KMS-11 (cell line): ENCODE data around the gene XDH.

Experiments used
- H2AFZ ChIP-seq: fragments of 200-600 bp; sonication (generic); 2 replicates; pipeline ENCODE4 v1.6.1; 2016; ENCODE audit warnings: antibody characterized with exemption, mixed run types, low read depth
- H3K27ac ChIP-seq: fragments of 200-600 bp; sonication (generic); 2 replicates; pipeline ENCODE4 v1.6.1; 2016; ENCODE audit warnings: mild to moderate bottlenecking, mixed run types
- H3K27me3 ChIP-seq: fragments of 200-600 bp; sonication (generic); 2 replicates; pipeline ENCODE4 v1.6.1; 2017; ENCODE audit warnings: mild to moderate bottlenecking, low read depth, mixed run types, moderate library complexity; ENCODE audit not compliant: insufficient read depth
- H3K36me3 ChIP-seq: fragments of 200-600 bp; sonication (generic); 2 replicates; pipeline ENCODE4 v1.6.1; 2017; ENCODE audit warnings: mild to moderate bottlenecking, mixed run types; ENCODE audit not compliant: insufficient read depth
- H3K4me1 ChIP-seq: fragments of 200-600 bp; sonication (generic); 2 replicates; pipeline ENCODE4 v1.6.1; 2016; ENCODE audit warnings: mild to moderate bottlenecking, low read depth, mixed run types; ENCODE audit not compliant: poor library complexity, severe bottlenecking
- H3K4me2 ChIP-seq: fragments of 200-600 bp; sonication (generic); 2 replicates; pipeline ENCODE4 v1.7.0; 2016; ENCODE audit warnings: mild to moderate bottlenecking, mixed run types
- H3K4me3 ChIP-seq: fragments of 200-600 bp; sonication (generic); IDR thresholded peaks from 2 replicates; pipeline ENCODE4 v1.6.1; 2017; ENCODE audit warnings: low read depth, low read length, mixed read lengths; ENCODE audit not compliant: insufficient read depth
- H3K79me2 ChIP-seq: fragments of 200-600 bp; sonication (generic); 2 replicates; pipeline ENCODE4 v1.6.1; 2016; ENCODE audit warnings: low read depth, mixed run types; ENCODE audit not compliant: insufficient read depth
- H3K9ac ChIP-seq: fragments of 200-600 bp; sonication (generic); 2 replicates; pipeline ENCODE4 v1.6.1; 2016; ENCODE audit warnings: mild to moderate bottlenecking, mixed run types
- H4K20me1 ChIP-seq: fragments of 200-600 bp; sonication (generic); 2 replicates; pipeline ENCODE4 v1.6.1; 2016; ENCODE audit warnings: mild to moderate bottlenecking, mixed run types; ENCODE audit not compliant: insufficient read depth
- TF ChIP-seq, protein P1 (sequence below): fragments of 200-600 bp; sonication (generic); conservative IDR thresholded peaks from 2 replicates; pipeline ENCODE4 v1.6.1; 2017; ENCODE audit warnings: low read depth, mild to moderate bottlenecking, antibody characterized with exemption, low read length, moderate library complexity, mixed read lengths

Gene XDH

DNA sequence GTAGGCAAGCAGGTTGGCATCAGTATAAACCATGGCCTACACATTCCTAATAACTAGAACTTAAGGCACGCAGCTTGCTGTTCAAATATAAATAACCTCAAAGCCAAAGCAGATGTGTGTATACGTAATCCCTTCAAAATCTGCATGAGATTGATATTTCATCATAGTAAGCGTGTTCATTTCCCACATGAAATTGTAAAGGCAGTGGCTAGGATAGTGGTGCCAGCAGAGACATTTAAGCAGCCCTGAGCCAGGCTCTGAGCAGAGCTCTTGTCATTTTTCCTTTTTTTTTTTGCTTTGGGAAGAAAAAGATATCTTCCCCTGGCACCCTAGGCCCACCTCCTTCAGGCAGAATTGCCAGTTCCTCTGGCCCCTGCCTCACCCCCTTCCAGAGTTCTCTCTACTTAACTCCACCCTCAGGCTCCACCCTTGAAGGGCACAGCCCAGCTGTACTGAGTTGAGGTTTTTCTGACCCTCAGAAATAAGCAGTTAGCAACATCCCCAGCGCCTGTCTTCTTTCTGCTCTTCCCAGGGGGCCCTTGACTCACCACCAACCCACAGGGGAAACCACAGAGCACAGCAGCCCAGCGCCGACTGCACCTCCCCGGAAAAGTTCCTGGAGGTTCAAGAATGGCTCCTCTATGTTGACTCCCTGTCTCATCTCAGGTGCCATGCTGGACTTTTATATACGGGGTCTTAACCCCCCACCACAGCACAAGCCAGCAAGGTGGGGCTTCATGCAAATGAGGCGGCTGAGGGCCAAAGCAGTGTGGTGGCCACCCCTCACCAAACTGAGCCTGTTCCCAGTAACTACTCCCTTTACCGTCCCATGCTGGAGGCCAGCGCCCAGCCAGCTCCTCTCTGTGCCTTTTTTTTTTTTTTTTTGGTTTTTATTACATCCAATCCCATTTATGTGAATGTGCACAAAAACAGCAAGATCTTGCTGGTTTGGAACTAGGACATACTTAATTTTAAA is 95.9 kb downstream of the XDH start:
- H3K27ac ChIP-seq = peak overlapping the region; percentile 63
- TF ChIP-seq, protein P1, sequence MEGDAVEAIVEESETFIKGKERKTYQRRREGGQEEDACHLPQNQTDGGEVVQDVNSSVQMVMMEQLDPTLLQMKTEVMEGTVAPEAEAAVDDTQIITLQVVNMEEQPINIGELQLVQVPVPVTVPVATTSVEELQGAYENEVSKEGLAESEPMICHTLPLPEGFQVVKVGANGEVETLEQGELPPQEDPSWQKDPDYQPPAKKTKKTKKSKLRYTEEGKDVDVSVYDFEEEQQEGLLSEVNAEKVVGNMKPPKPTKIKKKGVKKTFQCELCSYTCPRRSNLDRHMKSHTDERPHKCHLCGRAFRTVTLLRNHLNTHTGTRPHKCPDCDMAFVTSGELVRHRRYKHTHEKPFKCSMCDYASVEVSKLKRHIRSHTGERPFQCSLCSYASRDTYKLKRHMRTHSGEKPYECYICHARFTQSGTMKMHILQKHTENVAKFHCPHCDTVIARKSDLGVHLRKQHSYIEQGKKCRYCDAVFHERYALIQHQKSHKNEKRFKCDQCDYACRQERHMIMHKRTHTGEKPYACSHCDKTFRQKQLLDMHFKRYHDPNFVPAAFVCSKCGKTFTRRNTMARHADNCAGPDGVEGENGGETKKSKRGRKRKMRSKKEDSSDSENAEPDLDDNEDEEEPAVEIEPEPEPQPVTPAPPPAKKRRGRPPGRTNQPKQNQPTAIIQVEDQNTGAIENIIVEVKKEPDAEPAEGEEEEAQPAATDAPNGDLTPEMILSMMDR = no peak
- peak overlapping the region; percentile 39; the same call in 1 of the 2 replicates for H2AFZ ChIP-seq
- no peaks in the 10 kb centered on the region for H3K79me2 ChIP-seq
- H3K4me3 ChIP-seq = no peak overlapping the region
- no peaks in the 10 kb centered on the region for H4K20me1 ChIP-seq
- no peaks in the 10 kb centered on the region for H3K27me3 ChIP-seq
- H3K4me2 ChIP-seq = peak overlapping the region; percentile 68
- no peak overlapping the region; the same call in 1 of the 2 replicates for H3K9ac ChIP-seq
- no peaks in the 10 kb centered on the region for H3K36me3 ChIP-seq
- peaks cover 62% of the 10 kb centered on the region for H3K4me1 ChIP-seq

DNA sequence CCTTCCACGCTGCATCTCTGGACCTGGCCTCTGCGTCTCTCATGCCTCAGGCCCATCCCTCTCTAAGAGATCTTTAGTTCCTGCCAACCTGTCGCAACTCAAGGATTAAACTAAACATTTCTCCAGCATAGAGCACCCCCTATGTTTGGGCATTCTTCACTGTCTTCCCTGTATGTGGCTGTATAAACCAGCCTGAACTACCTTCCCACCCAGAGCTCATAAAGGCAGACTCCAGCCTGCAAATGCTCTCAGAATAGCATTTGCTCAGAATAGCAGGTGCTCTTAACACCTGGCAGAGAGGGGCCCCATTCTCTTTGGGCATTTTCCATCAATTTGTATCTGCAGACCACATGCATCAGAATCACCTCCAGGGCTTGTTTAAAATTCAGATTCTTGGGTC is 97.1 kb downstream of the XDH start:
- H3K27ac ChIP-seq = peak overlapping the region; percentile 63; the same call in 1 of the 2 replicates
- TF ChIP-seq, protein P1 = no peak
- H2AFZ ChIP-seq = no peak overlapping the region; the same call in 1 of the 2 replicates
- no peak overlapping the region for H3K4me3 ChIP-seq
- H3K9ac ChIP-seq = no peak overlapping the region
- H3K27me3 ChIP-seq = no peaks in the 10 kb centered on the region
- peak overlapping the region; percentile 68 for H3K4me2 ChIP-seq
- peaks cover 50% of the 10 kb centered on the region for H3K4me1 ChIP-seq
- H3K36me3 ChIP-seq = no peaks in the 10 kb centered on the region
- no peaks in the 10 kb centered on the region for H4K20me1 ChIP-seq
- no peaks in the 10 kb centered on the region for H3K79me2 ChIP-seq

DNA sequence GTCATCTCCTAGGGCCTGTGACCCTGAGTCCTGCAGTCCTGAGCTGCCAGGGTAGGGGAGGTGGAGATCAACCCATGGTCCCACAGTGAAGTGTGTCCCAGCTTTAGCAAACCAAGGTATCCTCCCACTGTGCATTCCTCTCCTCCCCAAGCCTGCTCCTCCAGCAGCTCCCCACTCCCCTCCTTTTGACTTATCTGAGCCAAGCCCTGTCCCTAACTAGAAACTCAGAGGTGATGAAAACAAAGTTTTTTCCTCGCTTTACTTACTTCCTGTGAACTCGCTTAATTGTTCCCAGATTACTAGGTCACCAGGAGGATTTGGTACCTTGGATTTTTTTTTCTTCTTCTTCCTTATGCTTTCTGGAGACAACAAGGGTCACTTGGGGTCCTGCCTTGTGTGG is 99.8 kb downstream of the XDH start:
- no peak overlapping the region for H3K9ac ChIP-seq
- TF ChIP-seq, protein P1 = no peak
- H3K27ac ChIP-seq = no peak overlapping the region
- H3K36me3 ChIP-seq = no peaks in the 10 kb centered on the region
- H3K4me2 ChIP-seq = no peak overlapping the region
- H3K4me1 ChIP-seq = peaks cover 33% of the 10 kb centered on the region
- H3K27me3 ChIP-seq = no peaks in the 10 kb centered on the region
- H4K20me1 ChIP-seq = no peaks in the 10 kb centered on the region
- H2AFZ ChIP-seq = no peak overlapping the region
- H3K79me2 ChIP-seq = no peaks in the 10 kb centered on the region
- H3K4me3 ChIP-seq = no peak overlapping the region

DNA sequence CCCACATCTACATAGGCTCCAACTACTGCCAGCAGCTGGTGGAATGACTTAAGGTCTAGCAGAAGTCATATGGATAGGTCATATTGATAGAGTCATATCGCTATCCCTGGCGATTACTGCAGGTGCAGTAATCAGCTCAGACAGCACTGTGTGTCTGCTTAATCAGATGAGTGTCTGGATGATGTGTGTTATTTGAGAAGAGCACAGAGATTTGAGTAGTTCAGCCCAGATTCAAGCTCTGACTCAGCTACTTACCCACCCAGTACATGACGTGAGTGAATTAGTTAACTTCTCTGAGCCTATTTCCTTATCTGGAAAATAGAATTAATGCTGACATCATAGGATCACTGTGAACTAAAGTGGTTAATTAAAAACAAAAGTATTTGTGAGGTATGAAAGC is 101.6 kb downstream of the XDH start:
- Histone ChIP-seq H3K4me1 (peaks cover 14% of the 10 kb centered on the region), H3K27me3 (no peaks in the 10 kb centered on the region), H3K36me3 (no peaks in the 10 kb centered on the region), H4K20me1 (no peaks in the 10 kb centered on the region), H3K79me2 (no peaks in the 10 kb centered on the region), H3K9ac (no peak overlapping the region), H2AFZ (no peak overlapping the region), H3K4me2 (no peak overlapping the region), H3K4me3 (no peak overlapping the region), H3K27ac (no peak overlapping the region)
- TF ChIP-seq, protein P1 = no peak
